ENCODE data around the gene CTTNBP2.
A peak's percentile ranks its signal among the peaks of the same experiment; 100 is the strongest.

Gene CTTNBP2

GRCh38 chr7:117679120-117679519, 194.1 kb downstream of the CTTNBP2 start:
- no peak for DNase-seq

GRCh38 chr7:117675497-117676435, 197.5 kb downstream of the CTTNBP2 start:
- DNase-seq, result no peak

- DNase-seq, result peak; percentile 60
Measured at GRCh38 chr7:117674617-117675016, 198.6 kb downstream of the CTTNBP2 start.

GRCh38 chr7:117673839-117674238, 199.4 kb downstream of the CTTNBP2 start:
- peak; percentile 88 for DNase-seq

GRCh38 chr7:117673367-117673766, 199.9 kb downstream of the CTTNBP2 start:
- peak; percentile 98 for DNase-seq

- DNase-seq, result peak; percentile 67
Measured at GRCh38 chr7:117672453-117672852, 200.8 kb downstream of the CTTNBP2 start.

- DNase-seq, result no peak
Measured at GRCh38 chr7:117669818-117670217, 203.4 kb downstream of the CTTNBP2 start.

- no peak for DNase-seq
Measured at GRCh38 chr7:117667456-117667855, 205.8 kb downstream of the CTTNBP2 start.

GRCh38 chr7:117666689-117667088, 206.6 kb downstream of the CTTNBP2 start:
- DNase-seq, result no peak

GRCh38 chr7:117666031-117666430, 207.2 kb downstream of the CTTNBP2 start:
- DNase-seq, result no peak

- DNase-seq, result no peak
Measured at GRCh38 chr7:117665368-117665767, 207.9 kb downstream of the CTTNBP2 start.

GRCh38 chr7:117664047-117664446, 209.2 kb downstream of the CTTNBP2 start:
- no peak for DNase-seq

GRCh38 chr7:117661328-117661727, 211.9 kb downstream of the CTTNBP2 start:
- DNase-seq, result no peak

All from NCI-H1092 treated with DMSO at 0.1 percent for 48 hours (cell line).